Amniotic epithelial cell (primary cell): ENCODE data around the gene KCNN3.
"Not testable (repeated sequence)": the region's sequence is repeated elsewhere in the genome, so short reads cannot be mapped to it uniquely, and the experiment has no call there.

Experiments
- DNase-seq: peaks from one replicate; pipeline ENCODE4 v3.0.0-alpha.2; 2010; ENCODE audit warnings: low read depth

KCNN3 gene

GRCh38 chr1:154870115-154870571 lies at the start of gene KCNN3:
KCNN3 (minus strand) TSS chr1:154870281; CDS start chr1:154869964, 317 bp downstream.
- DNase-seq: peak; percentile 83

- no peak for DNase-seq
Observed at GRCh38 chr1:154913273-154913672, 43.2 kb upstream of the KCNN3 start.

- DNase-seq: no peak
Observed at GRCh38 chr1:154912755-154913154, 42.7 kb upstream of the KCNN3 start.

GRCh38 chr1:154911691-154912550 lies 41.8 kb upstream of the KCNN3 start:
- DNase-seq: no peak

GRCh38 chr1:154910851-154911250 lies 40.8 kb upstream of the KCNN3 start:
- no peak for DNase-seq

GRCh38 chr1:154908937-154909336 lies 38.9 kb upstream of the KCNN3 start:
- DNase-seq: no peak

GRCh38 chr1:154908129-154908528 lies 38.0 kb upstream of the KCNN3 start:
- not testable (repeated sequence) for DNase-seq

- DNase-seq: peak; percentile 14
Observed at GRCh38 chr1:154906621-154907081, 36.6 kb upstream of the KCNN3 start.

- no peak for DNase-seq
Observed at GRCh38 chr1:154902938-154903566, 33.0 kb upstream of the KCNN3 start.

GRCh38 chr1:154901591-154901990 lies 31.5 kb upstream of the KCNN3 start:
- no peak for DNase-seq

- no peak for DNase-seq
Observed at GRCh38 chr1:154899041-154899440, 29.0 kb upstream of the KCNN3 start.

- no peak for DNase-seq
Observed at GRCh38 chr1:154896771-154897286, 26.7 kb upstream of the KCNN3 start.

GRCh38 chr1:154895798-154896197 lies 25.7 kb upstream of the KCNN3 start:
- no peak for DNase-seq

GRCh38 chr1:154891452-154891851 lies 21.4 kb upstream of the KCNN3 start:
- no peak for DNase-seq

GRCh38 chr1:154888757-154889156 lies 18.7 kb upstream of the KCNN3 start:
- no peak for DNase-seq

GRCh38 chr1:154886281-154887015 lies 16.4 kb upstream of the KCNN3 start:
- no peak for DNase-seq

GRCh38 chr1:154884869-154885701 lies 15.0 kb upstream of the KCNN3 start:
- no peak for DNase-seq

- no peak for DNase-seq
Observed at GRCh38 chr1:154883919-154884868, 14.1 kb upstream of the KCNN3 start.

GRCh38 chr1:154881820-154882535 lies 11.9 kb upstream of the KCNN3 start:
- no peak for DNase-seq

- DNase-seq: no peak
Observed at GRCh38 chr1:154880671-154881070, 10.6 kb upstream of the KCNN3 start.
